ENCODE measurements around the gene TMEM271.

TMEM271 gene

DNA sequence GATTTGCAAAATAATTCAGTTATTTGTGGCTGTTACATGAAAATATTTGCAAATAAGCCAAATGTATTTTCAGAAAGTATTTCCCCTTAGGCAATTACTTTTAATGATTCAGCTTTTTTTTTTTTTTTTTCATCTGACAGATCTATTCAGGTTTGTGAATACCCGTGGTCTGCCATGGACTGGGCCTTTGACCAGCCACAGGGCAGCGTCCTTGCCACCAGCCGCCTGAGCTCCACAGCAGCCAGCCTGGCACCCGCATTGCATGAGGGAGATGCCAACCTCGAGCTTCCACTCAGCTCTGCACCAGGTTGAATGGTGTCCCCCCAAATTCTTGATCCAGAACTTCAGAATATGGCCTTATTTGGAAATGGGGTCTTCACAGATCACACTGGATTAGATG lies 14.7 kb downstream of the TMEM271 start:
- Histone ChIP-seq H2BK12ac (ENCODE audit: low read length) (no peak overlapping the region), H2AFZ (ENCODE audit: insufficient read depth, low read length, poor library complexity) (no peak overlapping the region), H3K4ac (ENCODE audit: low read depth, low read length) (no peak overlapping the region), H2BK5ac (ENCODE audit: low read depth, low read length, poor library complexity) (no peak overlapping the region), H3K18ac (ENCODE audit: low read length) (no peak overlapping the region), H2AK5ac (ENCODE audit: low read length) (no peak overlapping the region), H4K91ac (ENCODE audit: low read depth, low read length) (no peak overlapping the region), H3K4me1 (ENCODE audit: control insufficient read depth in 1 of 2, insufficient read depth in 2 of 2, low read length in 2 of 2) (no peaks in the 10 kb centered on the region), H3K79me2 (ENCODE audit: control insufficient read depth, insufficient read depth, low read length, poor library complexity) (no peaks in the 10 kb centered on the region), H3K27me3 (ENCODE audit: insufficient read depth, low read length) (no peaks in the 10 kb centered on the region), H3K4me2 (ENCODE audit: low read length) (no peak overlapping the region), H4K8ac (ENCODE audit: low read depth, low read length) (no peak overlapping the region), H3K9me3 (ENCODE audit: insufficient read depth, low read depth, low read length) (peaks cover 25% of the 10 kb centered on the region), H3K79me1 (ENCODE audit: low read length) (no peaks in the 10 kb centered on the region), H3K36me3 (ENCODE audit: control insufficient read depth in 1 of 2, insufficient read depth in 2 of 2, low read length in 2 of 2) (no peaks in the 10 kb centered on the region), H4K12ac (ENCODE audit: low read depth, low read length) (no peak overlapping the region), H3K4me3 (ENCODE audit: low read depth, low read length) (no peak overlapping the region), H3K9ac (ENCODE audit: low read length) (no peak overlapping the region), H3K23ac (ENCODE audit: low read length) (no peak overlapping the region), H3K14ac (ENCODE audit: low read length) (no peak overlapping the region), H3K27ac (ENCODE audit: low read depth, low read length) (no peak overlapping the region), H2BK120ac (ENCODE audit: insufficient read depth, low read length, poor library complexity) (no peak overlapping the region)
- no CpG with 5 or more reads among the region's 5 CpGs for WGBS (ENCODE audit: extremely low coverage, insufficient coverage, insufficient read length)
- no peak for DNase-seq

DNA sequence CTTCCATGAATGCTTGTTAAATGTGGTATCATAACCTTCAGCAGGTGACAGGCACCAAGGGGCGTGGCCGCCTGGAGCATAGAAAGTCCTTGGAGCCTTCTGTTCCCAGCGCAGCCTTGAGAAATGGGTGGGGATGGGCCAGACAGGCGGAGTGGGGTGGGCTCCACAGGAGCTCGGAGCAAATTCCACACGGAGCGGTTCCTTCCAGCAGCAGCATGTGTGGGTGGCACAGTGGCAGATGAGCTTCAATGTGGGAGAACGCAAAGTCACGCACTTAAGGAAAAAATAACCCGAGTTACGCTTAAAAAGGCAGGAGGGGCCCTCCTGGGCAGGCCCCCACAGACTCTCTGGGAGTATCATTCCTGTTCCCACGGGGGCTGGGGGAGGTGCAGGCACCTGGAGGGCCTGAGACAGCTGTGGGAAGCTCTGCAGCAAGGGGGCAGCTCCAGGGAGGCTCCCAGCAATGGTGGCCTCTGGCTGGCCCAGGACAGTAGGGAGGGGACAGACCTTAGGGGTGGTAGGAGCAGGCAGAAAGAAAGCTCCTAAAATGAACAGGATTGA lies 15.3 kb downstream of the TMEM271 start:
- H2BK5ac ChIP-seq (ENCODE audit: low read depth, low read length, poor library complexity), result no peak overlapping the region
- H3K23ac ChIP-seq (ENCODE audit: low read length), result no peak overlapping the region
- H3K18ac ChIP-seq (ENCODE audit: low read length), result no peak overlapping the region
- no peak overlapping the region for H2AFZ ChIP-seq (ENCODE audit: insufficient read depth, low read length, poor library complexity)
- no peaks in the 10 kb centered on the region for H3K36me3 ChIP-seq (ENCODE audit: control insufficient read depth in 1 of 2, insufficient read depth in 2 of 2, low read length in 2 of 2)
- no peak overlapping the region for H3K4me2 ChIP-seq (ENCODE audit: low read length)
- no peak for DNase-seq
- H3K79me2 ChIP-seq (ENCODE audit: control insufficient read depth, insufficient read depth, low read length, poor library complexity), result no peaks in the 10 kb centered on the region
- H3K4me3 ChIP-seq (ENCODE audit: low read depth, low read length), result no peak overlapping the region
- no peaks in the 10 kb centered on the region for H3K79me1 ChIP-seq (ENCODE audit: low read length)
- H4K8ac ChIP-seq (ENCODE audit: low read depth, low read length), result no peak overlapping the region
- H2BK12ac ChIP-seq (ENCODE audit: low read length), result no peak overlapping the region
- no peak overlapping the region for H3K27ac ChIP-seq (ENCODE audit: low read depth, low read length)
- H3K4ac ChIP-seq (ENCODE audit: low read depth, low read length), result no peak overlapping the region
- no peaks in the 10 kb centered on the region for H3K4me1 ChIP-seq (ENCODE audit: control insufficient read depth in 1 of 2, insufficient read depth in 2 of 2, low read length in 2 of 2)
- no peak overlapping the region for H4K91ac ChIP-seq (ENCODE audit: low read depth, low read length)
- no peak overlapping the region for H2AK5ac ChIP-seq (ENCODE audit: low read length)
- H4K12ac ChIP-seq (ENCODE audit: low read depth, low read length), result no peak overlapping the region
- H3K9ac ChIP-seq (ENCODE audit: low read length), result no peak overlapping the region
- no peak overlapping the region for H2BK120ac ChIP-seq (ENCODE audit: insufficient read depth, low read length, poor library complexity)
- peaks cover 23% of the 10 kb centered on the region for H3K9me3 ChIP-seq (ENCODE audit: insufficient read depth, low read depth, low read length)
- no peaks in the 10 kb centered on the region for H3K27me3 ChIP-seq (ENCODE audit: insufficient read depth, low read length)
- no CpG with 5 or more reads among the region's 12 CpGs for WGBS (ENCODE audit: extremely low coverage, insufficient coverage, insufficient read length)
- no peak overlapping the region for H3K14ac ChIP-seq (ENCODE audit: low read length)

DNA sequence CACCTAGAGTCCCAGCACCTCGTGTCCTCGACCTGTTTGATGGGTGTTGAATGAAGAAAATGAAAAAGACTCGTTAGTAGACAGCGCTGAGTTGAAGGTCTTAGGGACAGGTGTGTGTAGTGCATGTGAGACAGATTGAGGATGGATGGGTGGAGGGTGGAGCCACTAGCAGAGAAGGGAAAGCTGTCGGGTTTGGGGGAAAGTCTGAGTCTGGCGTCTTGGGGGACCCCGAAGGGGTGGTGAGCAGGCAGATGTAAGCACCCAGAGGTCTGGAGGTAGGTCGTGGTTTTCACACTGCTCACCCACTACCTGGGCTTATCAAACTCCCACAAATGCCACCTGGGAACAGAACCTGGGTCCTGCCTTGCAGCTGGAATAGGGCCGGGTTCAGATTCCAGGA lies 16.0 kb downstream of the TMEM271 start:
- Histone ChIP-seq H2AK5ac (ENCODE audit: low read length) (no peak overlapping the region), H3K4me1 (ENCODE audit: control insufficient read depth in 1 of 2, insufficient read depth in 2 of 2, low read length in 2 of 2) (no peaks in the 10 kb centered on the region), H3K9me3 (ENCODE audit: insufficient read depth, low read depth, low read length) (peaks cover 29% of the 10 kb centered on the region), H2BK12ac (ENCODE audit: low read length) (no peak overlapping the region), H4K91ac (ENCODE audit: low read depth, low read length) (no peak overlapping the region), H3K79me2 (ENCODE audit: control insufficient read depth, insufficient read depth, low read length, poor library complexity) (no peaks in the 10 kb centered on the region), H3K36me3 (ENCODE audit: control insufficient read depth in 1 of 2, insufficient read depth in 2 of 2, low read length in 2 of 2) (no peaks in the 10 kb centered on the region), H3K14ac (ENCODE audit: low read length) (no peak overlapping the region), H3K18ac (ENCODE audit: low read length) (no peak overlapping the region), H3K4ac (ENCODE audit: low read depth, low read length) (no peak overlapping the region), H2AFZ (ENCODE audit: insufficient read depth, low read length, poor library complexity) (no peak overlapping the region), H4K8ac (ENCODE audit: low read depth, low read length) (no peak overlapping the region), H3K23ac (ENCODE audit: low read length) (no peak overlapping the region), H4K12ac (ENCODE audit: low read depth, low read length) (no peak overlapping the region), H2BK5ac (ENCODE audit: low read depth, low read length, poor library complexity) (no peak overlapping the region), H2BK120ac (ENCODE audit: insufficient read depth, low read length, poor library complexity) (no peak overlapping the region), H3K27me3 (ENCODE audit: insufficient read depth, low read length) (no peaks in the 10 kb centered on the region), H3K27ac (ENCODE audit: low read depth, low read length) (no peak overlapping the region), H3K4me2 (ENCODE audit: low read length) (no peak overlapping the region), H3K9ac (ENCODE audit: low read length) (no peak overlapping the region), H3K79me1 (ENCODE audit: low read length) (no peaks in the 10 kb centered on the region), H3K4me3 (ENCODE audit: low read depth, low read length) (no peak overlapping the region)
- no CpG with 5 or more reads among the region's 9 CpGs for WGBS (ENCODE audit: extremely low coverage, insufficient coverage, insufficient read length)
- DNase-seq, result no peak

DNA sequence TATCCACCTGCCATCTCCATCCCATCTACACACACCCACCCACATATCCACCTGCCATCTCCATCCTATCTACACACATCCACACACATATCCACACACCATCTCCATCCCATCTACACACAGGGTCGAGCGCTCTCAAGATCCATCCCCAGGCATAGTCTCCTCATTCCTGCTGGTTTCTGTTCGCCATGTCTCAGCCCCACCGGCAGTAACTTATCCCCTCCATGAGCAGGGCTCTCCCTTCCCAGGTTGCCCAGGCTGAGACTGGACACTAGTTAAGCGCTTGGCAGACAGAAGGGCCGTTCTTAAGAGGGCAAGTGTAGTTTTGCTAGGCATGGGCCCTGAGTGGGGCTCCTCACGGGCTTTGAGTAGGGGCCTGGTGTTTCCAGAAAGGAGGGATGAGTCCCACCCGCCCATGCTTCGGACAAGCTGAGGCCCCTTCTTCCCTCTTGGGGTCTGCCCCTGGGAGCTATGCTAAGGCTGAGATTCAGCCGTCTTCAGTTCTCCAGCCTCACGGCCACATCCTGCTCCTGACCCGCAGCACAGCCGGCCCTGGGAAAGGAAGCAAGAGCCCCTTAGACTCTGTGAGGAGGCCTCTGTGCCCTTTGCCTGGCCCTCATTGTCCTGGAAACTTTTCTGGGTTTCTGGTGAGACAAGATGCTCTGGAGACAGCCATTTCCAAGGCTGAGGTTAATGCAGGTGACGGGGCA lies 20.4 kb downstream of the TMEM271 start:
- no peak overlapping the region for H2BK120ac ChIP-seq (ENCODE audit: insufficient read depth, low read length, poor library complexity)
- no peaks in the 10 kb centered on the region for H3K79me1 ChIP-seq (ENCODE audit: low read length)
- no peak overlapping the region for H3K4me2 ChIP-seq (ENCODE audit: low read length)
- no peak overlapping the region for H2BK12ac ChIP-seq (ENCODE audit: low read length)
- H3K36me3 ChIP-seq (ENCODE audit: control insufficient read depth in 1 of 2, insufficient read depth in 2 of 2, low read length in 2 of 2), result no peaks in the 10 kb centered on the region
- no peak overlapping the region for H4K12ac ChIP-seq (ENCODE audit: low read depth, low read length)
- H3K9ac ChIP-seq (ENCODE audit: low read length), result no peak overlapping the region
- H4K8ac ChIP-seq (ENCODE audit: low read depth, low read length), result no peak overlapping the region
- no peak overlapping the region for H2AK5ac ChIP-seq (ENCODE audit: low read length)
- H2BK5ac ChIP-seq (ENCODE audit: low read depth, low read length, poor library complexity), result no peak overlapping the region
- no CpG with 5 or more reads among the region's 14 CpGs for WGBS (ENCODE audit: extremely low coverage, insufficient coverage, insufficient read length)
- H3K79me2 ChIP-seq (ENCODE audit: control insufficient read depth, insufficient read depth, low read length, poor library complexity), result no peaks in the 10 kb centered on the region
- DNase-seq, result no peak
- peak overlapping the region; percentile 1 for H3K4me3 ChIP-seq (ENCODE audit: low read depth, low read length)
- no peak overlapping the region for H3K4ac ChIP-seq (ENCODE audit: low read depth, low read length)
- no peaks in the 10 kb centered on the region for H3K27me3 ChIP-seq (ENCODE audit: insufficient read depth, low read length)
- no peak overlapping the region for H3K14ac ChIP-seq (ENCODE audit: low read length)
- H3K18ac ChIP-seq (ENCODE audit: low read length), result no peak overlapping the region
- H3K27ac ChIP-seq (ENCODE audit: low read depth, low read length), result no peak overlapping the region
- H2AFZ ChIP-seq (ENCODE audit: insufficient read depth, low read length, poor library complexity), result no peak overlapping the region
- peaks cover 26% of the 10 kb centered on the region for H3K9me3 ChIP-seq (ENCODE audit: insufficient read depth, low read depth, low read length)
- no peak overlapping the region for H3K23ac ChIP-seq (ENCODE audit: low read length)
- H3K4me1 ChIP-seq (ENCODE audit: control insufficient read depth in 1 of 2, insufficient read depth in 2 of 2, low read length in 2 of 2), result no peaks in the 10 kb centered on the region
- H4K91ac ChIP-seq (ENCODE audit: low read depth, low read length), result no peak overlapping the region
